Measurements from ENCODE around the gene RMDN3.

GRCh38 chr15:40776537-40777141 lies 21.6 kb upstream of the RMDN3 start:
- TF ChIP-seq CTCF (IDR thresholded peaks at IDR 0.05), result no peak
- TF ChIP-seq POLR2AphosphoS5 (IDR thresholded peaks at IDR 0.05), result no peak
- TF ChIP-seq EP300 (IDR thresholded peaks at IDR 0.05), result no peak
- no peak for TF ChIP-seq POLR2A (IDR thresholded peaks at IDR 0.05)
